ENCODE measurements around the gene TBC1D10B. TPM values are rescaled to one million over a fixed set of nuclear protein-coding genes. Genes with fewer than 3 reads are reported as not detected.
A peak's percentile ranks its signal among the peaks of the same experiment; 100 is the strongest.
"Not testable (repeated sequence)": the region's sequence is repeated elsewhere in the genome, so short reads cannot be mapped to it uniquely, and the experiment has no call there.

Gene TBC1D10B
- total and polyA plus RNA-seq, 12 donors: 17.0 to 67.7 (median 44.2) TPM

GRCh38 chr16:30397776-30398660 lies 27.7 kb upstream of the TBC1D10B start:
- intact Hi-C loops (cut with DNase I): no loop called here
- Histone ChIP-seq H3K4me1 (replicated peaks in 1 of 2) (peaks cover 13 to 31% of the 10 kb centered on the region in 2 donors), H3K4me3 (no peak overlapping the region), H3K27ac (no peak overlapping the region), H3K27me3 (no peaks in the 10 kb centered on the region), H3K36me3 (replicated peaks in 1 of 2) (peaks cover 0 to 17% of the 10 kb centered on the region in 2 donors), H3K9me3 (replicated peaks in 1 of 3) (no peaks in the 10 kb centered on the region)
- WGBS, 4 donors: 90 to 96% (median 93%) methylated on average over 18 to 42 of the region's 42 CpGs
- no peak for DNase-seq
- no peak for TF ChIP-seq POLR2A (IDR thresholded peaks at IDR 0.05)
- TF ChIP-seq, protein P1, sequence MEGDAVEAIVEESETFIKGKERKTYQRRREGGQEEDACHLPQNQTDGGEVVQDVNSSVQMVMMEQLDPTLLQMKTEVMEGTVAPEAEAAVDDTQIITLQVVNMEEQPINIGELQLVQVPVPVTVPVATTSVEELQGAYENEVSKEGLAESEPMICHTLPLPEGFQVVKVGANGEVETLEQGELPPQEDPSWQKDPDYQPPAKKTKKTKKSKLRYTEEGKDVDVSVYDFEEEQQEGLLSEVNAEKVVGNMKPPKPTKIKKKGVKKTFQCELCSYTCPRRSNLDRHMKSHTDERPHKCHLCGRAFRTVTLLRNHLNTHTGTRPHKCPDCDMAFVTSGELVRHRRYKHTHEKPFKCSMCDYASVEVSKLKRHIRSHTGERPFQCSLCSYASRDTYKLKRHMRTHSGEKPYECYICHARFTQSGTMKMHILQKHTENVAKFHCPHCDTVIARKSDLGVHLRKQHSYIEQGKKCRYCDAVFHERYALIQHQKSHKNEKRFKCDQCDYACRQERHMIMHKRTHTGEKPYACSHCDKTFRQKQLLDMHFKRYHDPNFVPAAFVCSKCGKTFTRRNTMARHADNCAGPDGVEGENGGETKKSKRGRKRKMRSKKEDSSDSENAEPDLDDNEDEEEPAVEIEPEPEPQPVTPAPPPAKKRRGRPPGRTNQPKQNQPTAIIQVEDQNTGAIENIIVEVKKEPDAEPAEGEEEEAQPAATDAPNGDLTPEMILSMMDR (IDR thresholded peaks at IDR 0.05): no peak

GRCh38 chr16:30397056-30397455 lies 26.8 kb upstream of the TBC1D10B start:
- no peaks in the 10 kb centered on the region for H3K27me3 ChIP-seq
- peaks cover 13 to 31% of the 10 kb centered on the region in 2 donors for H3K4me1 ChIP-seq (replicated peaks in 1 of 2)
- H3K27ac ChIP-seq: no peak overlapping the region
- no peak for TF ChIP-seq POLR2A (IDR thresholded peaks at IDR 0.05)
- TF ChIP-seq, protein P1 (IDR thresholded peaks at IDR 0.05): no peak
- peaks cover 0 to 17% of the 10 kb centered on the region in 2 donors for H3K36me3 ChIP-seq (replicated peaks in 1 of 2)
- no peak for DNase-seq
- intact Hi-C loops (cut with DNase I): no loop called here
- H3K4me3 ChIP-seq: no peak overlapping the region
- no peaks in the 10 kb centered on the region for H3K9me3 ChIP-seq (replicated peaks in 1 of 3)
- WGBS, 4 donors: 74 to 85% (median 81%) methylated on average over 4 of the region's 4 CpGs

GRCh38 chr16:30396627-30397026 lies 26.3 kb upstream of the TBC1D10B start:
- H3K27me3 ChIP-seq; intact Hi-C loops (cut with DNase I); DNase-seq; H3K27ac ChIP-seq; H3K4me3 ChIP-seq; H3K9me3 ChIP-seq (replicated peaks in 1 of 3): not testable (repeated sequence)
- Histone ChIP-seq H3K36me3 (replicated peaks in 1 of 2) (peaks cover 0 to 17% of the 10 kb centered on the region in 2 donors), H3K4me1 (replicated peaks in 1 of 2) (peaks cover 13 to 31% of the 10 kb centered on the region in 2 donors)
- 77 to 89% (median 83%) methylated on average over 4 of the region's 4 CpGs for WGBS, 4 donors

GRCh38 chr16:30395992-30396585 lies 25.8 kb upstream of the TBC1D10B start:
- intact Hi-C loops (cut with DNase I): no loop called here
- 11 to 14% (median 13%) methylated on average over 13 of the region's 13 CpGs for WGBS, 4 donors

More at GRCh38 chr16:30395992-30396585, 25.8 kb upstream of the TBC1D10B start:
- peak overlapping the region in 4 of 5 donors; percentile 75 to 91 (median 82) for H3K27ac ChIP-seq
- no peaks in the 10 kb centered on the region for H3K27me3 ChIP-seq
- H3K9me3 ChIP-seq (replicated peaks in 1 of 3): no peaks in the 10 kb centered on the region
- peak overlapping the region in 3 of 4 donors; percentile 38 to 100 (median 71) for H3K4me3 ChIP-seq
- no peak for DNase-seq
- peaks cover 0 to 17% of the 10 kb centered on the region in 2 donors for H3K36me3 ChIP-seq (replicated peaks in 1 of 2)
- TF ChIP-seq, protein P1 (IDR thresholded peaks at IDR 0.05): no peak
- no peak for TF ChIP-seq POLR2A (IDR thresholded peaks at IDR 0.05)
- H3K4me1 ChIP-seq (replicated peaks in 1 of 2): peaks cover 13 to 30% of the 10 kb centered on the region in 2 donors

All from adrenal gland (tissue), 12 donors.